COR-L47 (cell line): ENCODE measurements around the gene ATF4.

Experiments
- DNase-seq: peaks from one replicate; lab custom pipeline; 2025; lab: John Stamatoyannopoulos, UW

The ATF4 gene, protein sequence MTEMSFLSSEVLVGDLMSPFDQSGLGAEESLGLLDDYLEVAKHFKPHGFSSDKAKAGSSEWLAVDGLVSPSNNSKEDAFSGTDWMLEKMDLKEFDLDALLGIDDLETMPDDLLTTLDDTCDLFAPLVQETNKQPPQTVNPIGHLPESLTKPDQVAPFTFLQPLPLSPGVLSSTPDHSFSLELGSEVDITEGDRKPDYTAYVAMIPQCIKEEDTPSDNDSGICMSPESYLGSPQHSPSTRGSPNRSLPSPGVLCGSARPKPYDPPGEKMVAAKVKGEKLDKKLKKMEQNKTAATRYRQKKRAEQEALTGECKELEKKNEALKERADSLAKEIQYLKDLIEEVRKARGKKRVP

DNA sequence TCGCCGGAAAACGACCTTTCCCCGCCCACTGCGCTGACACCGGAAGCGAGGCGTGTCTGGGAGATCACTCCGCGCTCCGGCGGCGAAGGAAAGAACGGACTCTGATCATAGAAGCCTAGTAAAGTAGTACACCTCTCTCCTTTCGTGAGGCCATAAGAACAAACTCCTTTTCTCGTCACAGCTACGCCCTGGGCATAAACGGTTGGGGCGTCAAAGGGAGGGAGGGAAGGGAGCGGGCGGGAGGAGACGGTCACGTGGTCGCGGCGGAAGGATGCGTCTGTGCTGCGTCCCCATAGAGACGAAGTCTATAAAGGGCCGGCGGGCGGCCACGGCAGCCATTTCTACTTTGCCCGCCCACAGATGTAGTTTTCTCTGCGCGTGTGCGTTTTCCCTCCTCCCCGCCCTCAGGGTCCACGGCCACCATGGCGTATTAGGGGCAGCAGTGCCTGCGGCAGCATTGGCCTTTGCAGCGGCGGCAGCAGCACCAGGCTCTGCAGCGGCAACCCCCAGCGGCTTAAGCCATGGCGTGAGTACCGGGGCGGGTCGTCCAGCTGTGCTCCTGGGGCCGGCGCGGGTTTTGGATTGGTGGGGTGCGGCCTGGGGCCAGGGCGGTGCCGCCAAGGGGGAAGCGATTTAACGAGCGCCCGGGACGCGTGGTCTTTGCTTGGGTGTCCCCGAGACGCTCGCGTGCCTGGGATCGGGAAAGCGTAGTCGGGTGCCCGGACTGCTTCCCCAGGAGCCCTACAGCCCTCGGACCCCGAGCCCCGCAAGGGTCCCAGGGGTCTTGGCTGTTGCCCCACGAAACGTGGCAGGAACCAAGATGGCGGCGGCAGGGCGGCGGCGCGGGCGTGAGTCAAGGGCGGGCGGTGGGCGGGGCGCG is at the start of gene ATF4:
TSS of gene ATF4 (plus strand) at position 337 of the 880 bp plus-strand sequence. CDS start 884 bp downstream, outside the sequence.
- DNase-seq = peak; percentile 93

DNA sequence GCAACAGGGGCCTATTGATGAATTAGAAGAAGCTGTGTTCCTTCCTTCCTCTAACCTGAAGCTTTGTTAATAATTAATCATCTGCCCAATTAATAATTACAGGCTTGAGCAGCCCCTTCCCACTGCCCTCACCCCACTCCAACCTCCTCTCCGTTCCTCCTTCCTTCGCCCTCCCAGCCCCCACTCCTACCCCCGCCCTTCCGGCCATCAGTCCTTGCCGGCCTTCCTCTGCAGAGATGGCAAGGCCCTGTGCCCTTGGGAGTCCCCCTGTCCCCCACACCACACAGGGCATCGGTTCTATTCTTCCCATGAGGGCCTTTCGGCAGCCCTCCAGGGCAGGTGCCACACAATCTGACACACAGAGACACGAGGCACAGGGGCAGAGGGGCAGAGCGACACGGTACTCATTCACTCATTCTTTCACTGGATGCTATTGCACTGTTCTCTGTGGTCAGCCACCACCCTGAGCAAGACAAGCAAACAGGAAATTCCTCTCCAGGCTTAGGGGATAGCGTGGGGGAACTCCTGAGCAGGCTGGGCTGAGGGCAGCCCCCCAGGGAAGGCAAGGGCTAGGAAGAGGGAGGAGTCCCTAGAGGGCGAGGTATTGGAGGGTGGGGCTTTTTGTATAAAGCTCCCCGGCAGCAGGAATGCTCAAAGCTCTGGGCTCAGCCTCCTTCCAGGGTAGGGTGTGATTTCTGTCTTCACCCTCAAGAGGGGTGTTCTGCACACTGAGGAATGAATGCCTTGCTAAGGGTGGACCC is 48.8 kb upstream of the ATF4 start:
- DNase-seq = no peak

DNA sequence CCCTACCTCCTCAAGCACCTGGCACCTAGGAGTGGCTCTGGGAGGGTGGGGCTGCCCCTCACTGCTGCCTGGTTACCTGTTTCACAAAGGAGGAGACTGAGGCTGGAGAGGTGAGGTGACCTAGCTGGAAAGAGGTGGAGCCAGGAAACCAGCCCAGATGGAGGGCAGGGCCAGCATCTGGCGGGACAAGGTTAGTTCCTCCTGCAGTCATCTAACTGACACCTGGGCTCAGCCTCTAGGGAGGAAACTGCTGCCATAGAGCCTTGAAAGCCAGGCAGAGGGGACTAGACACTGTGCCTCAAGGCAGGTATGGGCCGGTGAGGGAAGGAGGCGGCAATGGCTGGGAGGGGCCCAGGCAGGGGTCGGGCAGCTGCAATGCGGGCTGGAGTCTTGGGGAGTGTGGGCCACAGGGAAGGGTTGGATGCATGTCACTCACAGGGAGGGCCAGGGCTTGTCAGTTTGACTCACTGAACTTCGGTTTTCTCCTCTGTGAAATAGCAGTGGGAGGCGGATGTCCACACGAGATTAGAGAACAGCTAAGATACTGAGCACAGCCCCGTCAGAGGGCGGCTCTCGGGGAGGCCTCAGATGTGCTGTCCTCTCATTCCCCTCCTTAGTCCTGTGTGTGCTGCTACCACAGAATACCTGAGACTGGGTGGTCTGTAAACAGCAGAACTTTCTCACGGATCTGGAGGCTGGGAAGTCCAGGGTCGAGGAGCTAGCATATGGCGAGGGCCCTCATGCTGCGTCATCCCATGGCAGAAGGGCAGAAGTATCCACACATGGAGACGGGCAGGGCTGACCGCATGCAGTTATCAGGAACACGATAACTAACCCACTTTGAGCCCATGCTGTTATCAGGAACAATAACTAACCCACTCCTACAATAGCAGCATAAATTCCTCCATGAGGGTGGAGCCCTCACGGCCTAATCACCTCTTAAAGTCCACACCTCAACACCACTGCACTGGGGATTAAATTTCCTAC is 47.5 kb upstream of the ATF4 start:
- DNase-seq = no peak

DNA sequence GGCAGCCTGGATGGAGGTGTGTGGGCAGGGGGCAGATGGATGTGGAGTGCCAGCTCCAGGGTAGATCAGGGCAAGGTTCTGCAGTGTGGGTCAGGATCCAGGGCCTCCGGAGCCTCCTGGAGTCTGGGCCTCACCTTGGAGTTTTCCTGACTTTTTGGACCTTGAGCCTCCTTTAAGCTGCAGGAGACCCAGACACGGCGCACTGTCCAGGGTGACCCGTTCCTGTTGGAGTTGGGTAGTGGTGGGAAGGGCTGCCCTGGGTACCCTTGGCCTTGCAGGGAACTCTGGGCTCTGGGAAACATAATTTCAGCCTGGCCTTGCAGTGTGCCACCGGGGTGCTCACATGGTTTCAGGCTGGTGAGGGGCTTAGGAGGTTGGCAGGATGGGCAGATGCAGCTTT is 46.5 kb upstream of the ATF4 start:
- DNase-seq = no peak

DNA sequence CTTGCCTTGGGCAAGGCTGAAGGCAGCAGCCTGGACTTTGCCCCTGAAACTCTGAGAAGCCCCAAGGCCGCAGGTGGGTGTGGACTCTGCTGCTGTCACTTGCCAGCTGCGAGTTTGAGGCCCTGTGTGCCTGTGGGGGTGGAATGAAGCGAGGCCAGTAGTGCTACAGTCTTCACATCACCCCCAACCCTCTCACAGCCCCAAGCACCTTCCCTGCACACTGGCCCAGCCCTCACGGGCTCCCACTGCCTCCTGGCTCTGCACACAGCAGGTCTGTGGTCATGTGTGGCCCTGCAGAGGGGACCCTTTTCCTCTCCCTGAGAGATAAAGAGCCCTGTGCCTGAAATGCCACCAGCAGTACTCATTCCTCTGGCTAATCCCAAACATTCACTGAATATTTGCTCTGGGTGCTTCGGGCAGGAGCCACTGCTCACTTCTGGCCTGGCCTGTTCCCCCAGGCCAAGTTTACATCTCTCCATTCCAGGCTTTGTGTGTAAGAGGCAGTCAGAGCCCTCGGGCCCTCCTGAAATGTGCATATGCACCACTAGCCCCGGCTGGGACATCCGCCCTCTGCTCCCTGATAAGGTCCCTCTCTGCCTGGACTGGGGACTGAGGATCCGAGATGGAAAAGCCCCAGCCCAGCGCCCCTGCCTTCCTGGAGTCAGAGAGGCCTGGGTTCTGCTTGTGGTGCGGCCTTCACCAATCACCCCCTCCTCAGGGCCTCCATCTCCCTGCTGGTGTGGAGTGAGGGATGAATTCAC is 45.8 kb upstream of the ATF4 start:
- DNase-seq = no peak

DNA sequence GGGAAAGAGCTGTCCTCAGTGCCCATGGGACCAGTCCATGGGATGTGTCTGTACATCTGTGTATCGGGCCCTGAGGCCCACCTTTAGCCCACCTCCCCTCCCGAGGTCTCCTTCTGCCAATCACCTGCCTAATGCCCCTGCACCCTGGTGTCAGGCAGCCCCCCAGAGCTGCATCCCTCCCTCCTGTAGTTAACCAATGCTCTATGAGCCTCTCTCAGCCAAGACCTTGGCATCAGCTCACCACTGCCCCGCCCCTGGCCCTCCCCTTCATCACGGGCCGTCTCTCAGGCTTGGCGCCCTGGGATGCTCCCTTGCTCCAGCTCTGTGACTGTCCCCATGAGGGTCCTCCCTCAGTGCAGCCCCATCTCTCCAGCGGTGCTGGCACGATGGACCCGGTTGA is 45.0 kb upstream of the ATF4 start:
- no peak for DNase-seq

DNA sequence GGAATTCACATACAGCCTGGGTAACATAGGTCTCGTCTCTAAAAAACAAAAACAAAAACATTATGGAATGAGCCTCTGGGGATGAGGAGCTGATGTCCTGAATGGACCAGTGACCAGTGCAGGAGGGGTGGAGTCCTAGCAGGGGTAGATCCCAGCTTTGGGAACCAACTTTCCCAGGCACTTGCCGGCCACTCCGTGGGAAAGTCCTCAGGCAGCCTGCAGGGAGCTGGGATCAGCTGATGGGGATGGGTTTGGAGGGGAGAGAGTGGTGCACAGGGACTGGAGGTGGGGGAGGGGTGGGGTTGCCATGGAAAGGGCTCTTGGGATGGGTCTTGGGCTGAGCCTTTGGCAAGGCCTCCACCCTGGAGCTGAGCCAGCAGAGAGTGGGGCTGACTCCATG is 44.5 kb upstream of the ATF4 start:
- no peak for DNase-seq

DNA sequence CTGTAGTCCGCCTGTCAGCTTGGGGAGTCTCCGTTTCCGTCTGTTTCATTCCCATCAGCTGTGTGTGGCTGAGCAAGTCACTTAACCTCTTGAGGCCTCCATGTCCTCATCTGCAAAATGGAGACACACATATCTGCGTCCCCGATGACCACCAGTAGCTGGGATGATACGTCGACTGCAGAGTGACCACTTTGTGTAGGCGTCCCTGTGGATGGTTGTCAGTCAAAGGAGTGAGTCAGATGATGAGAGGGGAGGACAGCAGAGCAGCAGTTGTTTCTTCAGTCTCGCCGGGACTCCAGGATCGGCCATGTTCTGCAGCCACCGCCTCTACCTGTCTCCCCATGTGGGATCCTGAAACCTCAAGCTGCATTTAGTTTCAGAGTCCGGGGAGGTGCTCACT is 43.7 kb upstream of the ATF4 start:
- DNase-seq = no peak

DNA sequence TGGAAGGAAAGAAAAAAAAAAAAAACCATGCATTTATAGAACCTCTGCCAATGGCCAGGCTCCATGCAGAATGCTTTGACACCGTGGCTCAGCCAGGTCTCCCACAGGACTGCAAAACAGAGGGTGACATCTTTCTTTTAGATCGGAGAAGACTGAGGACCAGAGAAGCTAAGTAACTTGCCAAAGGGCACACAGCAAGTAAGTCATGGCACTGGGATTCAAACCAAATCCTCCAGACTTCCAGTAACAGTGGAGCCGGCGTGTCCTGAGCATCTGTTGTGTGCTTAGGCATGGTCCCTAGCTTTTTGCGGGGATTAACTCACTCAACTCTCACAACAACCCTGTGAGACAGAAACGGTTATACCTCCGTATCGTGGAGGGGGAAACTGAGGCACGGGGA is 42.8 kb upstream of the ATF4 start:
- DNase-seq = no peak

DNA sequence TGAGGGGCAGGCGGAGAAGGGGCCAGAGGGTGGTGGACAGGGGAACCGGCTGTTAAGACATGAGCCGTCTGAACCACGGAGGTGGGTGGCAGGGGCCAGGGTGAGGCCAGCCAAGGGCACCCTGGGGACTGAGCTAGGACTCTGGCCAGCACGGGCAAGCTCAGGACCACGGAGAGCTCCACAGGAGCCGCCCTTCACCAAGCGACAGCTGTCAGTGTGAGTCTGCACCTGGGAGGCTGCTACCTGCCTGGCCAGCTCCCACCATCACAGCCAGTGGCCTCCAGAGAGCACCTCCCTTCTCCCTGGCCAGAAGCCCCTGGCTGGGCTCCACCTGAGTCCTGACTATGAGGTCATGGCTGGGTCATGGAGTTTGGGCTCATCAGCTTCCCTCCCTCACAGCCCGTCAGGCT is 41.9 kb upstream of the ATF4 start:
- no peak for DNase-seq

DNA sequence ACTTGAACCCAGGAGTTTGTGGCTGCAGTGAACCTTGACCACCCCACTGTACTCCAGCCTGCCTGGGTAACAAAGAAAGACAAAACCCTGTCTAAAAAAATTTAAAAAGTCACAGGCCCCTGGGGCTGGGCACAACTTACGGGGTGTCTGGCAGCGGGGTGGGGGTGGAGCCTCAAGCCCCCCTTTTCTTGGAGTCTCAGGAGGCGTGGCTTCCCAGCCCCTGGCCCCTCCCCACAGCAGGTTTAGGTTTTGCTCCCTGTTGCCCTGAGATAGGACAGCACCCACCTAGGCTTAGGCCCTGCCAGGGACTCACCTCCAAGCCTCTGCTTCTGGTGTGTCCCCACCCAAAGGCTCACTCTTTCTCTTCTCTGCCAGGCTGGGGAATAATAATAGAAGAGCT is 41.1 kb upstream of the ATF4 start:
- no peak for DNase-seq

DNA sequence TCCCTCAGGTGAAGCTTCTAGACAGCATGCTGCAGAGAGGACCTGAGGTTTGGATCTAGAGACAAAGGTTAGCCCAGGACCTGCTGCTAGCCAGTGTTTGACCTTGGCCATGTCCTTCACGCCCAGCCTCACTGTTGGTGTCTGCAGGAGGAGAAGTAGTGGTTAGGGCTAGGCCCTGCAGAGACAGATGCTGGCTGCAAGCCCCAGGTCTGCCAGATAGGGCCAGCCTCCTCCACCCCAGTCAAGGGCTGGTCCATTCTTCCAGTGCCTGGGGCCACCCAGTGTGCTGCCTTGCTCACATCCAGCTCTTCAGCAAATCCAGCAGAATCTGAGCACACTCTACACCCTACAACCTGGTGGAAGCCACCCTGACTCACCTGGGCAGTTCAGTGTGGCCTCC is 39.8 kb upstream of the ATF4 start:
- no peak for DNase-seq

DNA sequence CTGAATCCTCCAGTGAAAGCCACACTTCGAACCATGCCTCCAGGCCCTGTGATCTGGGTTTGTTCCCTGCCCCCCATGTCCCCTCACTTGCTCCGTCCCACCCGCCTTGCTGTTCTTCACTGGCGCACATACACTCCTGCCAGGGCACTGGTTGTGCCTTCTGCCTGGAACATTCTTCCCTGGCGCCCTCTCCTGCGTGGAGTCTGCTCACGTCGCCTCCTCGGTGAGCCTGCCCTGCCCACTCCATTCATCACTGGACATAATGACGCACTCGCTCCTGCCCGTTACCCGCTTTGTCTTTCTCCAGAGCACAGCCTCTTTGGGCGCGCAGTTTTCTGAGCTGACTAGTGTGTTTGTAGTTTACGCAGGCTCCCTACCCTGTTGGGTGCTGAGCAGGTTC is 39.3 kb upstream of the ATF4 start:
- DNase-seq = no peak

DNA sequence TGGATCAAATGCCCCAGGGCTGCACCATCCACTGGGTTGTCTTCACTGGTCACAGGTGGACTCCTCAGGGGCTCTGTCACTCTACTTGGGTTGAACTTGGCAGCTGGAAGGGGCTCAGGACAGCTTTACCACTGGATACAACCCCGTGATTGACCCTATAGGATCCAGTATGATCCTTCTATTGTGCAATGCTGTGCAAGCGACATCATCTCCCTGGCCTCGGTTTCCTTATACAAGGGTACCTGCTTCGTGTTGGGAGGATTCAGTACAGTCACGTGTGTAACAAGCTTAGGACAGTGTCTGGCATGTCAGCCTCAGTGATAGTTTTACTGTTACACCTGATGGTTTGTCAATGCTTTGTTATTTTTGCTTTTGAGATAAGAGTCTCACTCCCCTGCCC is 38.8 kb upstream of the ATF4 start:
- DNase-seq = no peak

DNA sequence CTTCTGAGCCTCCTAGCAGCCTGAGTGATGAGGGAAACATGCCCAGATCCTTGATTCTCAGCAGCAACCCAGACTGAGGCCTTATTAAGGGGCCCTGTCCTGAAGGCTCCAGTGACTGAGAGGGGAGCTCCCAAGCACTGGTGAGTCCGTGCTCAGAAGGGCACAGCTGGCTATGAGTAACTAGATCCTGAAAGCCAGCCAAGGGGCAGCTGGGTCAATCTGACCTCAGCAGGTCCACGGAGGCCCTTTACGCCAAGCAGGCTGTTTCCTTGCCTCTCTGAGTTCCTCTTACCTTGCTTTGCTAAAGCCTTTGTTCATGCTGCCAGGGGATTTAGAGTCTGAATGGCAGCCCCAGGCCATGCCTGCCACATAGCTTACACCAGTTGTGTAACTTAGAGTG is 37.6 kb upstream of the ATF4 start:
- no peak for DNase-seq

DNA sequence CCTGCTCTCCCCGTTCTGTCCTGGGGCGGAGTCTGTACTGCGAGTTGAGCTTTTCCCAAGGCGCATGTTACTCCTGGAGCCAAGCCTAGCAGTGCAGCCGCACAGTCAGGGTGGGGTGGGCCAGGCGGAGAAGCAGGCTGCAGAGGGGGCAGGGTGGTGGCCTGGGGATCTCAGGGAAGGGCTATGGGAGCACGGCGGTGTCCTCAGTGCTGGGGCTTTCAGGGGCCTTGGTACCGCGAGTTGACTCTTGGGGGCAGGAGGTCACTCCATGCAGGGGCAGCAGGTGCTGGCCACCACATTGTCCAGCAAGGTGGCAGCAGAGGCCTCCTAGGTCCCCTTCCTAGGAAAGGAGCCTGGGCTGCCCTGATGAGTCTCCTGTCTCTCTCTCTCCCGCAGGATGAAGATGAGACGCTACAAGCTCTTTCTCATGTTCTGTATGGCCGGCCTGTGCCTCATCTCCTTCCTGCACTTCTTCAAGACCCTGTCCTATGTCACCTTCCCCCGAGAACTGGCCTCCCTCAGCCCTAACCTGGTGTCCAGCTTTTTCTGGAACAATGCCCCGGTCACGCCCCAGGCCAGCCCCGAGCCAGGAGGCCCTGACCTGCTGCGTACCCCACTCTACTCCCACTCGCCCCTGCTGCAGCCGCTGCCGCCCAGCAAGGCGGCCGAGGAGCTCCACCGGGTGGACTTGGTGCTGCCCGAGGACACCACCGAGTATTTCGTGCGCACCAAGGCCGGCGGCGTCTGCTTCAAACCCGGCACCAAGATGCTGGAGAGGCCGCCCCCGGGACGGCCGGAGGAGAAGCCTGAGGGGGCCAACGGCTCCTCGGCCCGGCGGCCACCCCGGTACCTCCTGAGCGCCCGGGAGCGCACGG is 33.2 kb upstream of the ATF4 start:
- no peak for DNase-seq

DNA sequence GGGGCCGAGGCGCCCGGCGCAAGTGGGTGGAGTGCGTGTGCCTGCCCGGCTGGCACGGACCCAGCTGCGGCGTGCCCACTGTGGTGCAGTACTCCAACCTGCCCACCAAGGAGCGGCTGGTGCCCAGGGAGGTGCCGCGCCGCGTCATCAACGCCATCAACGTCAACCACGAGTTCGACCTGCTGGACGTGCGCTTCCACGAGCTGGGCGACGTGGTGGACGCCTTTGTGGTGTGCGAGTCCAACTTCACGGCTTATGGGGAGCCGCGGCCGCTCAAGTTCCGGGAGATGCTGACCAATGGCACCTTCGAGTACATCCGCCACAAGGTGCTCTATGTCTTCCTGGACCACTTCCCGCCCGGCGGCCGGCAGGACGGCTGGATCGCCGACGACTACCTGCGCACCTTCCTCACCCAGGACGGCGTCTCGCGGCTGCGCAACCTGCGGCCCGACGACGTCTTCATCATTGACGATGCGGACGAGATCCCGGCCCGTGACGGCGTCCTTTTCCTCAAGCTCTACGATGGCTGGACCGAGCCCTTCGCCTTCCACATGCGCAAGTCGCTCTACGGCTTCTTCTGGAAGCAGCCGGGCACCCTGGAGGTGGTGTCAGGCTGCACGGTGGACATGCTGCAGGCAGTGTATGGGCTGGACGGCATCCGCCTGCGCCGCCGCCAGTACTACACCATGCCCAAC is 32.4 kb upstream of the ATF4 start:
- no peak for DNase-seq

DNA sequence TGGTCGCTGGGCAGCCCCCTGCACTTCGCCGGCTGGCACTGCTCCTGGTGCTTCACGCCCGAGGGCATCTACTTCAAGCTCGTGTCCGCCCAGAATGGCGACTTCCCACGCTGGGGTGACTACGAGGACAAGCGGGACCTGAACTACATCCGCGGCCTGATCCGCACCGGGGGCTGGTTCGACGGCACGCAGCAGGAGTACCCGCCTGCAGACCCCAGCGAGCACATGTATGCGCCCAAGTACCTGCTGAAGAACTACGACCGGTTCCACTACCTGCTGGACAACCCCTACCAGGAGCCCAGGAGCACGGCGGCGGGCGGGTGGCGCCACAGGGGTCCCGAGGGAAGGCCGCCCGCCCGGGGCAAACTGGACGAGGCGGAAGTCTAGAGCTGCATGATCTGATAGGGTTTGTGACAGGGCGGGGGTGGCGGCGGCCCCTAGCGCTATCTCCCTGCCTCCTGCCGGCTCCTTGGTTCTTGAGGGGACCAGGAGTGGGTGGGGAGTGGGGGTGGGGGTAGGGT is 31.7 kb upstream of the ATF4 start:
- no peak for DNase-seq
